ENCODE measurements around the gene LSAMP.
"Not testable (repeated sequence)": the region's sequence is repeated elsewhere in the genome, so short reads cannot be mapped to it uniquely, and the experiment has no call there.

LSAMP gene

GRCh38 chr3:115862099-115862498 lies 583.2 kb downstream of the LSAMP start:
- DNase-seq, result no peak

- DNase-seq, result no peak
Observed at GRCh38 chr3:115861166-115861733, 584.0 kb downstream of the LSAMP start.

GRCh38 chr3:115860766-115861165 lies 584.5 kb downstream of the LSAMP start:
- DNase-seq, result no peak

GRCh38 chr3:115859002-115859807 lies 586.1 kb downstream of the LSAMP start:
- DNase-seq, result no peak

GRCh38 chr3:115857518-115858136 lies 587.7 kb downstream of the LSAMP start:
- DNase-seq, result no peak

GRCh38 chr3:115855911-115856310 lies 589.4 kb downstream of the LSAMP start:
- no peak for DNase-seq

- DNase-seq, result no peak
Observed at GRCh38 chr3:115853104-115853503, 592.2 kb downstream of the LSAMP start.

- no peak for DNase-seq
Observed at GRCh38 chr3:115852278-115852677, 593.0 kb downstream of the LSAMP start.

GRCh38 chr3:115851571-115851970 lies 593.7 kb downstream of the LSAMP start:
- no peak for DNase-seq

GRCh38 chr3:115848641-115849040 lies 596.6 kb downstream of the LSAMP start:
- DNase-seq, result no peak

GRCh38 chr3:115845986-115846385 lies 599.3 kb downstream of the LSAMP start:
- DNase-seq, result no peak

- DNase-seq, result not testable (repeated sequence)
Observed at GRCh38 chr3:115844729-115845128, 600.6 kb downstream of the LSAMP start.

- no peak for DNase-seq
Observed at GRCh38 chr3:115843206-115843605, 602.1 kb downstream of the LSAMP start.

- no peak for DNase-seq
Observed at GRCh38 chr3:115839246-115839645, 606.0 kb downstream of the LSAMP start.

GRCh38 chr3:115838786-115839185 lies 606.5 kb downstream of the LSAMP start:
- no peak for DNase-seq

GRCh38 chr3:115836944-115837343 lies 608.3 kb downstream of the LSAMP start:
- peak; percentile 55 for DNase-seq

- DNase-seq, result no peak
Observed at GRCh38 chr3:115835946-115836345, 609.3 kb downstream of the LSAMP start.

GRCh38 chr3:115834068-115834467 lies 611.2 kb downstream of the LSAMP start:
- no peak for DNase-seq

GRCh38 chr3:115833074-115833473 lies 612.2 kb downstream of the LSAMP start:
- no peak for DNase-seq

GRCh38 chr3:115832265-115832664 lies 613.0 kb downstream of the LSAMP start:
- no peak for DNase-seq

- DNase-seq, result no peak
Observed at GRCh38 chr3:115831864-115832263, 613.4 kb downstream of the LSAMP start.

GRCh38 chr3:115830764-115831395 lies 614.4 kb downstream of the LSAMP start:
- no peak for DNase-seq

GRCh38 chr3:115828401-115828800 lies 616.9 kb downstream of the LSAMP start:
- DNase-seq, result peak; percentile 26

- DNase-seq, result no peak
Observed at GRCh38 chr3:115827495-115827894, 617.8 kb downstream of the LSAMP start.
